SU-DHL-6 (cell line): ENCODE measurements around the gene TRIM24.

Experiments
- H2AFZ ChIP-seq: fragments of 200-600 bp; sonication (generic); 2 replicates; pipeline ENCODE4 v1.6.1; 2014; ENCODE audit warnings: low read depth, mild to moderate bottlenecking, moderate library complexity, mixed read lengths, antibody characterized with exemption, low read length; ENCODE audit not compliant: severe bottlenecking
- H3F3A ChIP-seq: fragments of 200-600 bp; shearing (Covaris generic); 2 replicates; pipeline ENCODE4 v1.6.0; 2016; ENCODE audit warnings: antibody characterized with exemption, mild to moderate bottlenecking; ENCODE audit not compliant: insufficient read depth
- H3K27ac ChIP-seq: fragments of 200-600 bp; sonication (generic); 2 replicates; pipeline ENCODE4 v1.5.1; 2016; ENCODE audit warnings: low read depth, mild to moderate bottlenecking, low read length, moderate library complexity, mixed read lengths
- H3K27me3 ChIP-seq: fragments of 200-600 bp; sonication (generic), shearing (Covaris generic); 2 replicates; pipeline ENCODE4 v1.6.0; 2014; ENCODE audit warnings: mild to moderate bottlenecking, low read length
- H3K36me3 ChIP-seq: fragments of 200-600 bp; sonication (generic); 2 replicates; pipeline ENCODE4 v1.6.1; 2014; ENCODE audit warnings: mild to moderate bottlenecking, low read length, mixed read lengths
- H3K4me2 ChIP-seq: fragments of 300-600, 200-600 bp; shearing (Covaris generic), sonication (generic); 2 replicates; pipeline ENCODE4 v1.6.0; 2014; ENCODE audit warnings: low read length, low read depth, mild to moderate bottlenecking; ENCODE audit not compliant: poor library complexity, severe bottlenecking
- H3K4me3 ChIP-seq: fragments of 200-600 bp; sonication (generic); 2 replicates; pipeline ENCODE4 v1.5.1; 2014; ENCODE audit warnings: antibody characterized with exemption, low read length, mild to moderate bottlenecking, mixed read lengths; ENCODE audit not compliant: insufficient read depth, poor library complexity, severe bottlenecking
- H3K79me2 ChIP-seq: fragments of 200-600 bp; sonication (generic); 2 replicates; pipeline ENCODE4 v1.6.1; 2014; ENCODE audit warnings: mild to moderate bottlenecking, low read length, moderate library complexity; ENCODE audit not compliant: insufficient read depth
- H3K9ac ChIP-seq: fragments of 200-600 bp; sonication (generic); 2 replicates; pipeline ENCODE4 v1.7.0; 2014; ENCODE audit warnings: mild to moderate bottlenecking, low read length
- H3K9me2 ChIP-seq: fragments of 200-600 bp; sonication (generic); replicated peaks from 2 replicates; pipeline ENCODE4 v1.6.1; 2014; ENCODE audit warnings: low read length; ENCODE audit not compliant: insufficient read depth
- H3K9me3 ChIP-seq: fragments of 200-600 bp; sonication (generic); 2 replicates; pipeline ENCODE4 v1.6.1; 2014; ENCODE audit warnings: low read length, mixed read lengths; ENCODE audit not compliant: insufficient read depth
- H4K20me1 ChIP-seq: fragments of 200-600 bp; sonication (generic); 2 replicates; pipeline ENCODE4 v1.6.1; 2014; ENCODE audit warnings: low read depth, mild to moderate bottlenecking, antibody characterized with exemption, low read length, moderate library complexity, mixed read lengths
- CTCF ChIP-seq: fragments of 200-600 bp; sonication (generic); IDR thresholded peaks from one replicate; pipeline ENCODE4 v1.5.1; 2017; ENCODE audit warnings: antibody characterized with exemption, mild to moderate bottlenecking, low read length, moderate library complexity; ENCODE audit not compliant: insufficient read depth, poor library complexity, severe bottlenecking
- EZH2phosphoT487 ChIP-seq: fragments of 200-600 bp; sonication (generic), shearing (Covaris generic); conservative IDR thresholded peaks from 2 replicates; pipeline ENCODE4 v1.6.1; 2018; ENCODE audit warnings: mild to moderate bottlenecking, antibody characterized with exemption, low read length, moderate library complexity, mixed read lengths

The TRIM24 gene

GRCh38 chr7:138549082-138549481 is 89.0 kb downstream of the TRIM24 start:
- Histone ChIP-seq H3F3A (no peaks in the 10 kb centered on the region), H3K9me3 (no peaks in the 10 kb centered on the region), H3K27me3 (no peaks in the 10 kb centered on the region), H3K9ac (no peak overlapping the region), H4K20me1 (no peaks in the 10 kb centered on the region), H3K36me3 (peaks cover 52% of the 10 kb centered on the region), H3K9me2 (no peaks in the 10 kb centered on the region), H3K79me2 (no peaks in the 10 kb centered on the region), H2AFZ (no peak overlapping the region), H3K4me2 (no peak overlapping the region), H3K4me3 (no peak overlapping the region), H3K27ac (no peak overlapping the region)
- TF ChIP-seq EZH2phosphoT487, result no peak
- no peak for TF ChIP-seq CTCF

GRCh38 chr7:138550337-138550736 is 90.3 kb downstream of the TRIM24 start:
- H3K27me3 ChIP-seq, result no peaks in the 10 kb centered on the region
- H3K9me2 ChIP-seq, result no peaks in the 10 kb centered on the region
- no peak overlapping the region for H3K4me3 ChIP-seq
- TF ChIP-seq EZH2phosphoT487 (no peak), CTCF (no peak)
- no peak overlapping the region for H3K27ac ChIP-seq
- H3K9me3 ChIP-seq, result no peaks in the 10 kb centered on the region
- H2AFZ ChIP-seq, result no peak overlapping the region
- no peaks in the 10 kb centered on the region for H3F3A ChIP-seq
- H3K36me3 ChIP-seq, result peaks cover 53% of the 10 kb centered on the region
- no peaks in the 10 kb centered on the region for H3K79me2 ChIP-seq
- H4K20me1 ChIP-seq, result no peaks in the 10 kb centered on the region
- no peak overlapping the region for H3K9ac ChIP-seq
- no peak overlapping the region for H3K4me2 ChIP-seq

GRCh38 chr7:138551102-138551501 is 91.0 kb downstream of the TRIM24 start:
- Histone ChIP-seq H3K27me3 (no peaks in the 10 kb centered on the region), H3K4me3 (no peak overlapping the region), H3K4me2 (no peak overlapping the region), H3F3A (no peaks in the 10 kb centered on the region), H3K9ac (no peak overlapping the region), H3K27ac (no peak overlapping the region), H3K9me3 (peaks cover under 1% of the 10 kb centered on the region; the same call in 1 of the 2 replicates), H3K9me2 (no peaks in the 10 kb centered on the region), H3K79me2 (no peaks in the 10 kb centered on the region), H2AFZ (no peak overlapping the region), H3K36me3 (peaks cover 59% of the 10 kb centered on the region), H4K20me1 (no peaks in the 10 kb centered on the region)
- TF ChIP-seq EZH2phosphoT487 (no peak), CTCF (no peak)
